Osteoblast (primary cell): ENCODE measurements around the gene PFN3. TPM values are rescaled to one million over a fixed set of nuclear protein-coding genes. Genes with fewer than 3 reads are reported as not detected.
"Not testable (repeated sequence)": the region's sequence is repeated elsewhere in the genome, so short reads cannot be mapped to it uniquely, and the experiment has no call there.

Experiments used
- DNase-seq: peaks from one replicate; pipeline ENCODE4 v3.0.0; 2011; ENCODE audit warnings: low spot score, mixed read lengths; ENCODE audit not compliant: insufficient read length; ENCODE audit errors: missing footprints
- H2AFZ ChIP-seq: 2 replicates; pipeline ENCODE4 v1.6.0; 2011; ENCODE audit warnings: mild to moderate bottlenecking, low read length
- H3K27ac ChIP-seq: 2 replicates; pipeline ENCODE4 v1.5.1; 2011; ENCODE audit warnings: mild to moderate bottlenecking, low read depth, low read length, moderate library complexity
- H3K27me3 ChIP-seq: 2 replicates; pipeline ENCODE4 v1.6.0; 2012; ENCODE audit warnings: mild to moderate bottlenecking, control low read depth, inconsistent platforms, low read length, moderate library complexity; ENCODE audit not compliant: insufficient read depth
- H3K36me3 ChIP-seq: 2 replicates; pipeline ENCODE4 v1.5.1; 2011; ENCODE audit warnings: mild to moderate bottlenecking, low read length, control low read depth, moderate library complexity; ENCODE audit not compliant: insufficient read depth
- H3K4me1 ChIP-seq: 2 replicates; pipeline ENCODE4 v1.5.1; 2011; ENCODE audit warnings: mild to moderate bottlenecking, low read length, control low read depth, moderate library complexity; ENCODE audit not compliant: insufficient read depth
- H3K4me2 ChIP-seq: 2 replicates; pipeline ENCODE4 v1.6.0; 2011; ENCODE audit warnings: mild to moderate bottlenecking, low read length; ENCODE audit not compliant: insufficient read depth
- H3K4me3 ChIP-seq: fragments of 200-600 bp; sonication (generic); 3 replicates; pipeline ENCODE4 v1.5.1; 2012; ENCODE audit warnings: mild to moderate bottlenecking, low read length, inconsistent platforms; ENCODE audit not compliant: insufficient read depth
- H3K79me2 ChIP-seq: 2 replicates; pipeline ENCODE4 v1.6.0; 2012; ENCODE audit warnings: mild to moderate bottlenecking, low read length, control low read depth, inconsistent platforms; ENCODE audit not compliant: insufficient read depth
- H3K9me3 ChIP-seq: 2 replicates; pipeline ENCODE4 v1.5.1; 2011; ENCODE audit warnings: low read depth, low read length, control low read depth
- H4K20me1 ChIP-seq: 2 replicates; pipeline ENCODE4 v1.6.0; 2012; ENCODE audit warnings: mild to moderate bottlenecking, low read length, control low read depth; ENCODE audit not compliant: insufficient read depth
- CTCF ChIP-seq: IDR thresholded peaks from 2 replicates; pipeline ENCODE4 v1.5.1; 2011; ENCODE audit warnings: mild to moderate bottlenecking, low read depth, low read length, moderate library complexity; ENCODE audit errors: extremely low read depth
- total RNA-seq: library from RNA; depleted of rRNA; stranded (reverse); fragments of >200 nt; gene quantifications from 2 replicates; pipeline ENCODE4 v1.2.3, GENCODE V29; 2012

PFN3 gene
- total RNA-seq, 1 donor = not detected

- peaks cover 10% of the 10 kb centered on the region for H3K27me3 ChIP-seq
- peak; percentile 53 for DNase-seq
- no peaks in the 10 kb centered on the region for H4K20me1 ChIP-seq
- TF ChIP-seq CTCF = no peak
- no peak overlapping the region for H3K27ac ChIP-seq
- H3K4me3 ChIP-seq = no peak overlapping the region
- no peaks in the 10 kb centered on the region for H3K79me2 ChIP-seq
- no peak overlapping the region for H2AFZ ChIP-seq
- no peaks in the 10 kb centered on the region for H3K36me3 ChIP-seq
- H3K9me3 ChIP-seq = no peaks in the 10 kb centered on the region
- peaks cover 17% of the 10 kb centered on the region for H3K4me1 ChIP-seq
- no peak overlapping the region for H3K4me2 ChIP-seq
Measured at GRCh38 chr5:177361418-177362291, 38.8 kb downstream of the PFN3 start.

GRCh38 chr5:177360740-177361139 is 39.7 kb downstream of the PFN3 start:
- H3K27me3 ChIP-seq = peaks cover 10% of the 10 kb centered on the region
- not testable (repeated sequence) for DNase-seq, H2AFZ ChIP-seq, H3K9me3 ChIP-seq, H3K4me2 ChIP-seq, H4K20me1 ChIP-seq, H3K27ac ChIP-seq, H3K36me3 ChIP-seq, H3K4me3 ChIP-seq, H3K79me2 ChIP-seq
- peaks cover 14% of the 10 kb centered on the region for H3K4me1 ChIP-seq

GRCh38 chr5:177359860-177360259 is 40.6 kb downstream of the PFN3 start:
- Histone ChIP-seq H2AFZ (no peak overlapping the region), H3K4me2 (no peak overlapping the region), H3K4me1 (peaks cover 14% of the 10 kb centered on the region), H3K9me3 (no peaks in the 10 kb centered on the region), H3K27ac (no peak overlapping the region), H4K20me1 (no peaks in the 10 kb centered on the region), H3K27me3 (peaks cover 10% of the 10 kb centered on the region), H3K4me3 (no peak overlapping the region), H3K36me3 (no peaks in the 10 kb centered on the region), H3K79me2 (no peaks in the 10 kb centered on the region)
- TF ChIP-seq CTCF = no peak
- peak; percentile 70 for DNase-seq

- Histone ChIP-seq H4K20me1 (no peaks in the 10 kb centered on the region), H3K4me2 (no peak overlapping the region), H3K4me1 (peaks cover 14% of the 10 kb centered on the region), H2AFZ (no peak overlapping the region), H3K4me3 (no peak overlapping the region), H3K9me3 (no peaks in the 10 kb centered on the region), H3K27ac (no peak overlapping the region), H3K36me3 (no peaks in the 10 kb centered on the region), H3K79me2 (no peaks in the 10 kb centered on the region), H3K27me3 (peaks cover 10% of the 10 kb centered on the region)
- TF ChIP-seq CTCF = no peak
- DNase-seq = peak; percentile 11
Measured at GRCh38 chr5:177359451-177359851, 41.0 kb downstream of the PFN3 start.
